HG02885 (cell line): ENCODE measurements around the gene PLCB1.

Experiments used
- ATAC-seq: cut with Tn5 transposase; IDR thresholded peaks from one replicate; pipeline ENCODE4 v1.9.1; 2021; ENCODE audit warnings: mild to moderate bottlenecking; ENCODE audit not compliant: unreplicated experiment, poor library complexity

The PLCB1 gene

GRCh38 chr20:8518878-8519277 is 386.8 kb downstream of the PLCB1 start:
- no peak for ATAC-seq

- ATAC-seq, result no peak
Observed at GRCh38 chr20:8519887-8520286, 387.8 kb downstream of the PLCB1 start.

DNA sequence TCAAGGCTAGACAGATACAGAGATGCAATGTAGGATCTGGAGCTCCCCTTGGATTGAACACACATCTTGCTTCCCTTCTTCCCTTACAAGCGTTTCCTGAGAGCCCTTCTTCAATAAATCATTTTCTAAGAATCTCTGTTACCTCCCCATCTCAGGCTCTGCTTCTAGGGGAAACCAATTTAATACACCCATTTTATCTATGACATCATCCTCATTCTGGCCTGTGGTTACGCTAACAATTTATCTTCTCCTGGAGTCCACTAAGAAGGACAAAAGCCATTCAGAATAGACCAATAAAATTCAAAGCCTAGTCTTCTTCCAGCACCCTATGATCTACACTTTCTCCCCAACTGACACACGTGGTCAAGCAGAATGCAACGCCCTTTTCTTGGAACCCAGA is 390.1 kb downstream of the PLCB1 start:
- ATAC-seq, result no peak

DNA sequence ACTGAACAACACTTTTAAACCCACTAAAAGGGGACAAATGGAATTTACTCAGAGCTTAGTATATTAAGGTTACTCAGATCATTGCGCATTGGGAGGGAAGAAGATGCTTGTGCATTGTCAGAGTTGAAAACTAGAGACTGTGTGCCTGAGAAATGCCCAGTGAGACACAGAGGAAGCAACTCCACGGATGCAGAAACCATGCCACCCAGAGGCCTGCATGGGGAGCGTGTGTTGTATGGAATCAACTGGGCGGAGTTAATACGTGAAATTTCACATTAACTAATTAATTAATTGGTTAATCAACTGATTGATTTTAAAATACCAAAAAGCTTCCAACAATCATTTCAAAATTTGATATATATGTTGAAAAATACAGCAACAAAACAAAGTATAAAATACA is 391.6 kb downstream of the PLCB1 start:
- ATAC-seq, result no peak

DNA sequence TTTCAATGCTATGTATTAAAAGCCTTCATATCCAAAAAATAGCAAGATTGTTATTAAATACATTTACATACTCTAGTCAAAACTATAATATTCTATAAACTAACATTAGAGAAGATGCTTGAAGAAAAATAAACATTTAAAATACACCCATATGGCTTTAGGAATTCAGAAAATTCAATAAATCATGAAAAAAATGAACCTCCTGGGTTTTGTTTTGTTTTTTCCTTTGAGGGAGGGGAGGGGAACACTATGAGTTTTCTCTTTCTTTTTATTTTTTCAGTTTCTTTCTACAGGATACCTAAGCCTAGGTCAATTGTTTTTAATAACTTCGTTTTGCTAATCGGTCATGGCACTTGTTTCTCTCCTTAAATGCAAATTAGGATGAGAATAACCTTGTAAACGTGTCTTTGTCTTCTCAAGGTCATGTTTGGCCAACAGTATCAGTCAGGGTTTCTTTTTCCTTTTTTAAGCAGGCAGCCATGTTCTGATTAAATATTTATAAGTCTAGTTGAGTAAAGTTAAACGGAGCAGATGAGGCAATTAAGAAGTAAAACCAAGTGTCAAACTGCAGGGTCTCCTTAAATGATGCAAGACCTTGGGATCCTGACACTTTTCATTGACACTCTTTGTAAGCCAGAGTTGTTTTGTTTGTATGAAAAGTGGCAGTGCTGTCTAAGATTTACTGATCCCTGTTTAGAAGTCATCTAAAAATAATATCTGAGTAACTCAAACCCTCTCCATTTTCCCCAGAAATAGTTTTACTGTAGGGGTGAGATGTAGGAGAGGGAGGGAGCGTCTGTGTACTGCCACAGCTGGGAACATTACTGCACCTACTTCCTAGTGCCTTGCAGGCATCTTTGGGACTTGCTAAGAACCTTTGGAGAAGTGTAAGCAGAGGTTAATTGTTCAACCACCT is 392.3 kb downstream of the PLCB1 start:
- ATAC-seq, result no peak

- ATAC-seq, result no peak
Observed at GRCh38 chr20:8525017-8525343, 392.9 kb downstream of the PLCB1 start.

- no peak for ATAC-seq
Observed at GRCh38 chr20:8526610-8527009, 394.5 kb downstream of the PLCB1 start.

- peak; percentile 74 for ATAC-seq
Observed at GRCh38 chr20:8527998-8528723, 396.1 kb downstream of the PLCB1 start.

- no peak for ATAC-seq
Observed at GRCh38 chr20:8530022-8530421, 398.0 kb downstream of the PLCB1 start.

DNA sequence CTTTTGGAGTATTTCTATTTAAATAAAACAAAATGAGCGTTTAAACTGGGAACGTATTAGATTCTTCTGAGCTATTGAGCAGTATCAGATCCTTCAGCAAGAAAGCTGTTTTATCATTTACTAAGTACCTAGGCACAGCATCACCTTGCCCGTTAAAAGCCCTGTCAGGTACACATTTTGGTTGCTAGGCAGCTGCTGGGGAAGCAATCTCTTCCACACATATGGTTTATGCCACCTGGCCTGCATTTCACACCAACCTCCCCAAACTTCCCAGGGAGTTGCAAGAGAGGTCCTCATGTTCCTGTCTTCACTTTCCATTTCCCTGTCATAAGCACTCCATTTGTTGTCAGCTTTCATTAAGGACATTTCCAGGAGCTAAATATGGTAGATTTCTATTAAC is 400.1 kb downstream of the PLCB1 start:
- ATAC-seq, result no peak

- no peak for ATAC-seq
Observed at GRCh38 chr20:8534368-8535160, 402.5 kb downstream of the PLCB1 start.

- ATAC-seq, result peak; percentile 60
Observed at GRCh38 chr20:8535403-8536261, 403.6 kb downstream of the PLCB1 start.

DNA sequence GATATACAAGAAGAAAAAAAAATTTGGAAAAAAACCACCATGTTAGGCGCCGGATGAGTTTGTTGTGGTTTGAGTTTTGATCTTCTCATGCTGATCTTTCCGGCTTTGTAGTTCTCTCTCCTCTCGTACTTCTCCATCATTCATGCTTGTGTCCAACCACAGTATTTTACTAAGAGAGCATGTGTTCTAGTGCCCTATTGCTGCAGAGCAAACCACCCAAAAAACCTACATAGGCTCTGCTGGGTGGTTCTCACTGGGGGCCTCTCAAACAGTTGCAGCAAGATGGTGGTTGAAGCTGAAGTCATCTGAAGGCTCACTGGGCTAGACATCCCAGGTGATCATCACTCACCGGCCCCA is 404.2 kb downstream of the PLCB1 start:
- ATAC-seq, result no peak

GRCh38 chr20:8540466-8540865 is 408.4 kb downstream of the PLCB1 start:
- ATAC-seq, result no peak

DNA sequence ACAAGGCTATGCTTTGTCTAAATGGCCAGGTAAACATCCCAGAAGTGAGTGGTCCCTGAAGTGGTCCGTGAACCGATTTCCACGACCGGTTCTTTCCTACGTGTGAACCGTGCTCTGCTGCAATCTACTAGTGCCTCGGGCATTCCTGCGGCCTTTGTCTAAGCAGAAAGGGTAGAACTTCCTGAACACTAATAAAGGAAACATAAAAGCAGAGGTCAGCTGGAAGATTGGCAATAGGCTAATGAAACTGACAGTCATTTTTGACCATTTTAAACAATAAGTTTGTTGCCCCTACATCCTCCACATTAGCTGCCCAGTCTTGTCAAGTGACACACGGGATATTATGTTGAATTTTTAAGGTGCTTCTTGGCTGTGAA is 410.0 kb downstream of the PLCB1 start:
- ATAC-seq, result no peak

- no peak for ATAC-seq
Observed at GRCh38 chr20:8545212-8545611, 413.1 kb downstream of the PLCB1 start.

DNA sequence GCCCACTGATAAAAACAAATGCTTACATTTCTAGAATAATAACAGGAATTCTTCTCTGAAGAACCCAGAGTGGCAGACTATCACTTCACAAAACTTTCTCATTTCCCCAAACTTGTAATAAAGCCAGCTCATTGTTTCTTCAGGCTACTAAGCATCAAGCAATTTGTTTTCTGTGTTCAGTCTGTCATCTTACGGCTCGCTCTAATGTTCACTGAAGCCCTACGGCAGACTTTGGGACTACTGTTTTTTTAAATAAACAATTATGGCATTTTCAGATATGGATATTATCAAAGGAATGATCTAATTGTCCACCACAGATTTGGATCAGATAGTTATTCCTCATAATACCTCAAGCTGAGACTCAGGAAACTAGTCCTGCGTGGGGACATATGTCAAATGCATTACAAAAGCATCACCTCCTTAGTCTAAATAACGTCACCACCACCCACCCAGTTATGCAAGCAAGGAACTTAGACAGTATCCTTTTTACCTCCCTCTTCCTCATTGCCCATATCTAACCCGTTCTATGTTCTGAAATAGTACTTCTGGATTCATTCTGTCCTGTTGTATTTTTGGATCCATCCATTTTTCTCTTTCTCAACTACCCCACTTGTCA is 415.1 kb downstream of the PLCB1 start:
- ATAC-seq, result no peak

- no peak for ATAC-seq
Observed at GRCh38 chr20:8547968-8548588, 416.0 kb downstream of the PLCB1 start.

DNA sequence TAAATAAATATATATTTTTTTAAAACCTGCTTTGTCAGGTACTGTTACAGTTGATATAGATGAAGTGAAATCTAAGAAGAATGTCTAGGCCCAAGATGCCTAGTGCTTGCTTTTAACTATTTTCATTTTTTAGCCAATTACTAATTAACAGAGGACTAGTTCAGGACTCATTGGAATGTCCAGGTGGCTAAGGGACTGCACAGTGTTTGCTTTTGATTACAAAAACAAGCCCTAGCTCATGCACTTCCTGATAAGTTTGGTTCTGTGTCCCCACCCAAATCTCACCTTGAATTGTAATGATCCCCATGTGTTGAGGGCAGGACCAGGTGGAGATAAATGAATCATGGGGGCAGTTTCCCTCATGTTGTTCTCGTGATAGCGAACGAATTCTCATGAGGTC is 417.1 kb downstream of the PLCB1 start:
- no peak for ATAC-seq
